ENCODE results near the gene CA10.

DNA sequence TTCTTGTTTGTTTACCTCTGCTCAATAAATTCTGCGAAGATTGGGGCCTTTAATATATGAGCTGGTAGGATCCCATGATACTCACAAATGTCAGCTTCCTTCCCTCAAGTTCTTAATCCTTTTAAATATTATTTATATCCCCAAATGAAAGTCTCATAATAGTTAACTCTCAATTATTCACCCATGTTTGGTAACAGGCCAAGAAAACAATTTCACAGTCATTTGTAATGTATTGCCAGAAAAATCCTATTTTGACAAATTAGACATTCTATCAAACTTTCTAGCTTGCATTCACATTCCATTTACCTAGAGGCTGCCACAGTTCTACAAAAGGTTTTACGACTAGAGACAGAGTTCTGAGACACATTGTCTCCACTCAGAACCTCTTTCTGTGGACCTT lies 457.0 kb downstream of the CA10 start:
- TF ChIP-seq EZH2 (IDR thresholded peaks at IDR 0.05; ENCODE audit: low read length): no peak
- TF ChIP-seq, protein P1, sequence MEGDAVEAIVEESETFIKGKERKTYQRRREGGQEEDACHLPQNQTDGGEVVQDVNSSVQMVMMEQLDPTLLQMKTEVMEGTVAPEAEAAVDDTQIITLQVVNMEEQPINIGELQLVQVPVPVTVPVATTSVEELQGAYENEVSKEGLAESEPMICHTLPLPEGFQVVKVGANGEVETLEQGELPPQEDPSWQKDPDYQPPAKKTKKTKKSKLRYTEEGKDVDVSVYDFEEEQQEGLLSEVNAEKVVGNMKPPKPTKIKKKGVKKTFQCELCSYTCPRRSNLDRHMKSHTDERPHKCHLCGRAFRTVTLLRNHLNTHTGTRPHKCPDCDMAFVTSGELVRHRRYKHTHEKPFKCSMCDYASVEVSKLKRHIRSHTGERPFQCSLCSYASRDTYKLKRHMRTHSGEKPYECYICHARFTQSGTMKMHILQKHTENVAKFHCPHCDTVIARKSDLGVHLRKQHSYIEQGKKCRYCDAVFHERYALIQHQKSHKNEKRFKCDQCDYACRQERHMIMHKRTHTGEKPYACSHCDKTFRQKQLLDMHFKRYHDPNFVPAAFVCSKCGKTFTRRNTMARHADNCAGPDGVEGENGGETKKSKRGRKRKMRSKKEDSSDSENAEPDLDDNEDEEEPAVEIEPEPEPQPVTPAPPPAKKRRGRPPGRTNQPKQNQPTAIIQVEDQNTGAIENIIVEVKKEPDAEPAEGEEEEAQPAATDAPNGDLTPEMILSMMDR (optimal IDR thresholded peaks at IDR 0.05 in 1 of 3, IDR thresholded peaks at IDR 0.05 in 1 of 3, conservative IDR thresholded peaks at IDR 0.05 in 1 of 3; ENCODE audit: extremely low read depth in 1 of 3, insufficient read depth in 2 of 3, low read length in 3 of 3): no peak

All from keratinocyte (primary cell).